NCI-H510A treated with DMSO at 0.1 percent for 48 hours (cell line): ENCODE data around the gene ZNF45.
"Not testable (repeated sequence)": the region's sequence is repeated elsewhere in the genome, so short reads cannot be mapped to it uniquely, and the experiment has no call there.

Source experiments
- DNase-seq: peaks from one replicate; lab custom pipeline; 2025; lab: John Stamatoyannopoulos, UW

The ZNF45 gene

DNA sequence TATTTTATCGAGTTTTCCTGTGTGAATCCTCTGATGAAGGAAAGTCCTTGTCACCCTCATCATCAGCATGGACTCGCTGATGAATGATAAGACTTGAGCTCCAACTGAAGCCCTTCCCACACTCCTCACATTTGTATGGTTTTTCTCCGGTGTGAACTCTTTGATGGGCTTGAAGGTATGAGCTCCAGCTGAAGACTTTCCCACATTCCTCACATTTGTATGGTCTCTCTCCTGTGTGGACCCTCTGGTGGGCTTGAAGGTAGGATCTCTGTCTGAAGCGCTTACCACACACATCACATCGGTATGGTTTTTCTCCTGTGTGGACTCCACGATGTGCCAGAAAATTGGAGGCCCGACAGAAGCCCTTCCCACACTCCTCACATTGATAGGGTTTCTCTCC is 21.7 kb downstream of the ZNF45 start:
- DNase-seq, result no peak

GRCh38 chr19:43910884-43911283 is 24.2 kb downstream of the ZNF45 start:
- DNase-seq, result no peak

GRCh38 chr19:43908659-43909058 is 26.4 kb downstream of the ZNF45 start:
- DNase-seq, result no peak

GRCh38 chr19:43906774-43907173 is 28.3 kb downstream of the ZNF45 start:
- no peak for DNase-seq

- no peak for DNase-seq
Observed at GRCh38 chr19:43905897-43906296, 29.2 kb downstream of the ZNF45 start.

DNA sequence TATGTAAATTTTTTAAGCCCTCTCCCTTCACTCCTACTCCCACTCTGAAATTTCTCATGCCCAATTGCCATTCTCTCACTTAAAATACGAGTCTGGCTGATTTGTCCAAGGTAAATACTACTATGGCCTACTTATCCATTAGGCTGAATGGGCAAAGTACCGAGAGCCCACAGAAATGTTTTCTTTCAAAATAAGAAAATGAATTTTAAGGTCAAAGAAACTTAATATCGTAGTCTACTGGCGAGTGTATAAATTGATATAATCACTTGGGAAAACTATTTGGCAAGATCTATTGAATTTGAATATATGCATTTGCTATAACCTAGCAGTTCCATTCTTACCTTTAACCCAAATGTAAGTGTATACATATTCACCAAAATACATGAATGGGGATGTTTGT is 32.7 kb downstream of the ZNF45 start:
- DNase-seq, result no peak

- DNase-seq, result peak; percentile 78
Observed at GRCh38 chr19:43901395-43902390, 33.4 kb downstream of the ZNF45 start.

- no peak for DNase-seq
Observed at GRCh38 chr19:43895727-43896308, 39.3 kb downstream of the ZNF45 start.

DNA sequence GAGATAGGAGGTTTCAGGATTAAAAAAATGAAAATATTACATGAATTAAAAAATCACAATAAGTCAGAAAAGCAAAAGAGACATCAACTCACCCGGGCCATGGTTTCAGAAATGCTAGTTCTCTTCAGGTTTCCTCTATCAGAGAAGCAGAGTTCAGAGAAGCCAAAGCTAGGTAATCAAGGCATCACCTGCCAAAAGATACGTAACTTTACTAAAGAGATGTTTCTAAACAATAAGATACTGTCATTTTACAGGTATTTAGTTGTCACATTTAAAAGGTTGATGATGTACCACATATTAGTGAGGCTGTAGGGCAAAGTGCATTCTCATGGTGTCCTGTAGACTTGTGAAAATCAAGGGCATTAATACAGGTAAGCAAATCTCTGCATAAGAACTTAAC is 51.2 kb downstream of the ZNF45 start, which contains the start of gene ZNF404:
ZNF404 (minus strand) TSS at position 101 of the 400 bp plus-strand sequence.
- DNase-seq, result no peak

- DNase-seq, result no peak
Observed at GRCh38 chr19:43880483-43880882, 54.6 kb downstream of the ZNF45 start.

GRCh38 chr19:43872547-43873336 is 62.3 kb downstream of the ZNF45 start:
- no peak for DNase-seq

- DNase-seq, result not testable (repeated sequence)
Observed at GRCh38 chr19:43866923-43867322, 68.2 kb downstream of the ZNF45 start.
